A673 (cell line): ENCODE measurements around the gene KCP. TPM values are rescaled to one million over a fixed set of nuclear protein-coding genes. Genes with fewer than 3 reads are reported as not detected.

Experiments
- BruUV-seq: library from RNA; stranded (reverse); fragments of 400-500 nt; replicated peaks from 2 replicates; lab custom pipeline; 2021; lab: Mats Ljungman, UMichigan
- CTCF ChIA-PET: fragments of 300-600 bp; sonication (Branson Sonifier 250); formaldehyde crosslinking; loops from one replicate; lab custom pipeline; 2022; ENCODE audit warnings: antibody characterized with exemption; lab: Charles Lee
- POLR2A ChIA-PET: fragments of 300-600 bp; sonication (Branson Sonifier 250); formaldehyde crosslinking; loops from one replicate; lab custom pipeline; 2022; ENCODE audit warnings: antibody characterized with exemption; ENCODE audit not compliant: low non-redundant PET; lab: Charles Lee
- DNase-seq: peaks from one replicate; pipeline ENCODE4 v3.0.0-alpha.2; 2015; ENCODE audit warnings: low spot score
- H3K27ac ChIP-seq: fragments of 200-600 bp; sonication (generic); 2 replicates; pipeline ENCODE4 v1.5.1; 2016; ENCODE audit warnings: mixed run types, low read depth, mild to moderate bottlenecking, mixed read lengths, antibody characterized with exemption, low read length; ENCODE audit not compliant: poor library complexity, severe bottlenecking
- H3K27me3 ChIP-seq: fragments of 200-600 bp; sonication (generic); replicated peaks from 2 replicates; pipeline ENCODE4 v1.6.1; 2017; ENCODE audit warnings: mixed run types, low read depth, mild to moderate bottlenecking, mixed read lengths, antibody characterized with exemption, low read length; ENCODE audit not compliant: insufficient read depth, poor library complexity
- H3K36me3 ChIP-seq: fragments of 200-600 bp; sonication (generic); 2 replicates; pipeline ENCODE4 v1.6.1; 2016; ENCODE audit warnings: mixed run types, mild to moderate bottlenecking, mixed read lengths, antibody characterized with exemption, low read length; ENCODE audit not compliant: insufficient read depth, poor library complexity, severe bottlenecking
- H3K4me1 ChIP-seq: fragments of 200-600 bp; sonication (generic); 2 replicates; pipeline ENCODE4 v1.6.1; 2017; ENCODE audit warnings: mixed run types, mild to moderate bottlenecking, mixed read lengths, antibody characterized with exemption, low read length; ENCODE audit not compliant: insufficient read depth, poor library complexity, severe bottlenecking
- H3K4me3 ChIP-seq: fragments of 200-600 bp; sonication (generic); 2 replicates; pipeline ENCODE4 v1.5.1; 2016; ENCODE audit warnings: low read depth, mixed run types, mild to moderate bottlenecking, mixed read lengths, low read length; ENCODE audit not compliant: poor library complexity, severe bottlenecking
- H3K9me3 ChIP-seq: fragments of 200-600 bp; sonication (generic); 2 replicates; pipeline ENCODE4 v1.6.1; 2016; ENCODE audit warnings: mixed run types, low read depth, mild to moderate bottlenecking, mixed read lengths, antibody characterized with exemption, low read length; ENCODE audit not compliant: poor library complexity, severe bottlenecking
- EZH2 ChIP-seq: fragments of 200-600 bp; sonication (generic); IDR thresholded peaks from 2 replicates; pipeline ENCODE4 v1.6.1; 2017; ENCODE audit warnings: borderline replicate concordance, low read depth, mild to moderate bottlenecking, mixed read lengths, antibody characterized with exemption, low read length; ENCODE audit not compliant: poor library complexity, severe bottlenecking
- intact Hi-C: fragments of 100-400 bp; cut with micrococcal nuclease; formaldehyde crosslinking; loops from one replicate; pipeline ENCODE4 v1.10.0; 2022; ENCODE audit not compliant: unreplicated experiment
- total RNA-seq: library from RNA; stranded (reverse); gene quantifications from 2 replicates; pipeline ENCODE4 v1.2.3, GENCODE V29; 2021
- TF ChIP-seq, protein P1 (sequence below): fragments of 300-800, 200-600 bp; sonication (generic); conservative IDR thresholded peaks from 2 replicates; pipeline ENCODE4 v1.5.1; 2017; ENCODE audit warnings: low read depth, mild to moderate bottlenecking, antibody characterized with exemption, low read length, moderate library complexity, mixed read lengths

The KCP gene
- total RNA-seq, 1 experiment from 2014 or later = not detected

- H3K9me3 ChIP-seq = no peaks in the 10 kb centered on the region
- ChIA-PET CTCF (no interaction called here), POLR2A (no interaction called here)
- no peaks in the 10 kb centered on the region for H3K4me1 ChIP-seq
- BruUV-seq = no TSS peak
- H3K4me3 ChIP-seq = no peak overlapping the region
- H3K36me3 ChIP-seq = no peaks in the 10 kb centered on the region
- H3K27me3 ChIP-seq = no peaks in the 10 kb centered on the region
- H3K27ac ChIP-seq = no peak overlapping the region
- TF ChIP-seq EZH2 = no peak
- TF ChIP-seq, protein P1, sequence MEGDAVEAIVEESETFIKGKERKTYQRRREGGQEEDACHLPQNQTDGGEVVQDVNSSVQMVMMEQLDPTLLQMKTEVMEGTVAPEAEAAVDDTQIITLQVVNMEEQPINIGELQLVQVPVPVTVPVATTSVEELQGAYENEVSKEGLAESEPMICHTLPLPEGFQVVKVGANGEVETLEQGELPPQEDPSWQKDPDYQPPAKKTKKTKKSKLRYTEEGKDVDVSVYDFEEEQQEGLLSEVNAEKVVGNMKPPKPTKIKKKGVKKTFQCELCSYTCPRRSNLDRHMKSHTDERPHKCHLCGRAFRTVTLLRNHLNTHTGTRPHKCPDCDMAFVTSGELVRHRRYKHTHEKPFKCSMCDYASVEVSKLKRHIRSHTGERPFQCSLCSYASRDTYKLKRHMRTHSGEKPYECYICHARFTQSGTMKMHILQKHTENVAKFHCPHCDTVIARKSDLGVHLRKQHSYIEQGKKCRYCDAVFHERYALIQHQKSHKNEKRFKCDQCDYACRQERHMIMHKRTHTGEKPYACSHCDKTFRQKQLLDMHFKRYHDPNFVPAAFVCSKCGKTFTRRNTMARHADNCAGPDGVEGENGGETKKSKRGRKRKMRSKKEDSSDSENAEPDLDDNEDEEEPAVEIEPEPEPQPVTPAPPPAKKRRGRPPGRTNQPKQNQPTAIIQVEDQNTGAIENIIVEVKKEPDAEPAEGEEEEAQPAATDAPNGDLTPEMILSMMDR = no peak
- intact Hi-C loops = no loop called here
- no peak for DNase-seq
Observed at GRCh38 chr7:128923411-128923800, 12.9 kb upstream of the KCP start.

GRCh38 chr7:128922496-128923410 lies 12.2 kb upstream of the KCP start:
- H3K4me3 ChIP-seq = no peak overlapping the region
- no peak overlapping the region for H3K27ac ChIP-seq
- no peaks in the 10 kb centered on the region for H3K9me3 ChIP-seq
- H3K27me3 ChIP-seq = no peaks in the 10 kb centered on the region
- TF ChIP-seq, protein P1 = no peak
- no peak for TF ChIP-seq EZH2
- intact Hi-C loops = no loop called here
- ChIA-PET POLR2A (no interaction called here), CTCF (no interaction called here)
- no TSS peak for BruUV-seq
- H3K36me3 ChIP-seq = no peaks in the 10 kb centered on the region
- DNase-seq = no peak
- H3K4me1 ChIP-seq = no peaks in the 10 kb centered on the region

- Histone ChIP-seq H3K27ac (no peak overlapping the region), H3K36me3 (no peaks in the 10 kb centered on the region), H3K4me3 (no peak overlapping the region), H3K4me1 (no peaks in the 10 kb centered on the region), H3K9me3 (no peaks in the 10 kb centered on the region), H3K27me3 (no peaks in the 10 kb centered on the region)
- ChIA-PET CTCF (no interaction called here), POLR2A (no interaction called here)
- BruUV-seq = no TSS peak
- intact Hi-C loops = no loop called here
- no peak for TF ChIP-seq EZH2
- TF ChIP-seq, protein P1 = no peak
- no peak for DNase-seq
Observed at GRCh38 chr7:128921866-128922440, 11.4 kb upstream of the KCP start.
